Peyer's patch (tissue), 4 donors: ENCODE measurements around the gene SUSD1. TPM values are rescaled to one million over a fixed set of nuclear protein-coding genes. Genes with fewer than 3 reads are reported as not detected.

Source experiments
- DNase-seq, 3 donors: peaks; one replicate each; pipeline ENCODE4 v3.0.0-alpha.2; 2017 to 2019
- H3K27ac ChIP-seq, 4 donors: fragments of 200-600 bp; sonication (generic); one replicate each; pipeline ENCODE4 v1.5.1; 2016 to 2019
- H3K27me3 ChIP-seq, 2 donors: fragments of 200-600 bp; sonication (generic); one replicate each; pipeline ENCODE4 v1.5.1; 2019
- H3K36me3 ChIP-seq, 3 donors: fragments of 200-600 bp; sonication (generic); one replicate each; pipeline ENCODE4 v1.5.1; 2016 to 2019
- H3K4me1 ChIP-seq, 4 donors: fragments of 200-600 bp; sonication (generic); one replicate each; pipeline ENCODE4 v1.5.1; 2016 to 2019
- H3K4me3 ChIP-seq, 4 donors: fragments of 200-600 bp; sonication (generic); 1 replicate in 3 of 4; 2 replicates in 1 of 4; pipeline ENCODE4 v1.5.1; 2016 to 2019; ENCODE audit warnings: mild to moderate bottlenecking in 1 of 4
- H3K9me3 ChIP-seq, 4 donors: fragments of 200-600 bp; sonication (generic); one replicate each; pipeline ENCODE4 v1.5.1; 2016 to 2019; ENCODE audit warnings: mild to moderate bottlenecking in 1 of 4
- POLR2A ChIP-seq, 2 donors: fragments of 450-650 bp; IDR thresholded peaks; one replicate each; pipeline ENCODE4 v1.5.1; 2017; ENCODE audit warnings: antibody characterized with exemption in 2 of 2, mild to moderate bottlenecking in 2 of 2, moderate library complexity in 2 of 2
- total RNA-seq, 4 donors: library from RNA; depleted of rRNA; stranded (reverse); fragments of >200 nt; gene quantifications; one replicate each; pipeline ENCODE4 v1.1.0, GENCODE V29; 2016
- TF ChIP-seq, protein P1 (sequence below), 6 experiments: fragments of 450-650 bp in 4 of 6; fragments of 200-600 bp in 2 of 6; sonication (generic) in 1 of 6; IDR thresholded peaks; one replicate each; pipeline ENCODE4 v1.5.1; 2017 to 2019; ENCODE audit warnings: antibody characterized with exemption in 6 of 6, mild to moderate bottlenecking in 3 of 6, moderate library complexity in 1 of 6

The SUSD1 gene
- total RNA-seq, 4 donors from 2014 or later, result 10.6 to 28.9 (median 21.3) TPM

DNA sequence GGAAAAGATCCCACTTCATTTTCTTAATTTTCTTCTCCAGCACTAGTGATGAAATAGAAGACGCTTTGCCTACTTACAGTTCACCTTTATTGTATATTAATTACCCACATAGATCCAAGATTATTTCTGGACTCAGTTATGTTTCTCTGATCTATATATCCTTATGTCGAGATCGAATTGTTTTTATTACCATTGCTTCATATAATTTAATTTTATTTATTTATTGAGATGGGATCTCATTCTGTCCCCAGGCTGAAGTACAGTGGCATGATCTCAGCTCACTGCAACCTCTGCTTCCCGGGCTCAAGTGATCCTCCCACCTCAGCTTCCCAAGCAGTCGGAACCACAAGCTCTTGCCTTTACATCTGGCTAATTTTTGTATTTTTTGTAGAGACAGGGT is 157.2 kb downstream of the SUSD1 start:
- Histone ChIP-seq H3K4me3 (no peak overlapping the region), H3K27me3 (no peaks in the 10 kb centered on the region), H3K27ac (no peak overlapping the region), H3K36me3 (no peaks in the 10 kb centered on the region), H3K9me3 (no peaks in the 10 kb centered on the region), H3K4me1 (peaks cover 0 to 25% (median 3%) of the 10 kb centered on the region in 4 donors)
- DNase-seq, result no peak
- no peak for TF ChIP-seq POLR2A (IDR thresholded peaks at IDR 0.05)
- TF ChIP-seq, protein P1, sequence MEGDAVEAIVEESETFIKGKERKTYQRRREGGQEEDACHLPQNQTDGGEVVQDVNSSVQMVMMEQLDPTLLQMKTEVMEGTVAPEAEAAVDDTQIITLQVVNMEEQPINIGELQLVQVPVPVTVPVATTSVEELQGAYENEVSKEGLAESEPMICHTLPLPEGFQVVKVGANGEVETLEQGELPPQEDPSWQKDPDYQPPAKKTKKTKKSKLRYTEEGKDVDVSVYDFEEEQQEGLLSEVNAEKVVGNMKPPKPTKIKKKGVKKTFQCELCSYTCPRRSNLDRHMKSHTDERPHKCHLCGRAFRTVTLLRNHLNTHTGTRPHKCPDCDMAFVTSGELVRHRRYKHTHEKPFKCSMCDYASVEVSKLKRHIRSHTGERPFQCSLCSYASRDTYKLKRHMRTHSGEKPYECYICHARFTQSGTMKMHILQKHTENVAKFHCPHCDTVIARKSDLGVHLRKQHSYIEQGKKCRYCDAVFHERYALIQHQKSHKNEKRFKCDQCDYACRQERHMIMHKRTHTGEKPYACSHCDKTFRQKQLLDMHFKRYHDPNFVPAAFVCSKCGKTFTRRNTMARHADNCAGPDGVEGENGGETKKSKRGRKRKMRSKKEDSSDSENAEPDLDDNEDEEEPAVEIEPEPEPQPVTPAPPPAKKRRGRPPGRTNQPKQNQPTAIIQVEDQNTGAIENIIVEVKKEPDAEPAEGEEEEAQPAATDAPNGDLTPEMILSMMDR (IDR thresholded peaks at IDR 0.05), result no peak

DNA sequence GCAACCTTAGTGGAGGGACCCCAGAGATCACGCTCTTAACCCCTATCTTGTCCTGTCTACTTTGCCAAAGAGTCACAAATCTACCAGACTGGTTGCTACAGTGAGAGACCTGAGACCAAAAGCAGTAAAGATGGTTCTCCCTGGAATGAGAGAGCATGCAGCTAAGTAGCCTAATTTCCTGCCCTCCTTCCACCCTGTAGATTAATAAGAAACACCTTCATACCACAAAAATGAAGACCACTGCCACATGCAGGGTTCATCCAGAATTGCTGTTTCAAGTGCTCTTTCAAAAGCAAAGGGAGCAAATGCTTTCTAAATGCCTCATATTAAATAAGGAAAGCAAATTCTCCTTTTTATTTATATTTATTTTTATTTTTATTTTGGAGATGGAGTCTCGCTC is 159.4 kb downstream of the SUSD1 start:
- H3K27ac ChIP-seq, result peak overlapping the region in 1 of 4 donors; percentile 65

DNA sequence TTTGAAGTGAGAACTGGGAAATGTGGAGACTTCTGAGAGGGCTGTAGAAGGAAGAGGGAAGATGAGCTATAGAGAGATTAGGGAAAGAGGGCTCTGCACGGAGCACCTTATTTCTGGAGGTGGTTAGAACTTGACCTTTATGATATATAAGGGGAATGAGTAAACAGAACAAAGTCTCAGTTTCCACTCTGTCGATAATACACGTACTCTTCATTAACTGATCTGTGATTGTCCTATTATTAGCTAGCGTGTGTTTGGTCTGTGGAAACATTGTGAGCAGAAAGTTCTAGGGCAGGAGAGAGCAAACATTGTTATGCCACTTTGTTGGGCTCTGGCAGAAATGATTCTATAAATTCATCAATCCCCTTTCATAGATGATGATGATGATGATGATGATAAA is 159.9 kb downstream of the SUSD1 start:
- H3K36me3 ChIP-seq, result no peaks in the 10 kb centered on the region
- peak overlapping the region in 1 of 4 donors; percentile 65 for H3K27ac ChIP-seq
- H3K4me1 ChIP-seq, result peaks cover 0 to 25% (median 8%) of the 10 kb centered on the region in 4 donors
- no peak overlapping the region for H3K4me3 ChIP-seq
- H3K9me3 ChIP-seq, result no peaks in the 10 kb centered on the region
- TF ChIP-seq, protein P1 (IDR thresholded peaks at IDR 0.05), result no peak
- TF ChIP-seq POLR2A (IDR thresholded peaks at IDR 0.05), result no peak
- DNase-seq, result no peak
- H3K27me3 ChIP-seq, result no peaks in the 10 kb centered on the region

More for the DNA sequence above, 159.4 kb downstream of the SUSD1 start:
- DNase-seq, result no peak
- Histone ChIP-seq H3K36me3 (no peaks in the 10 kb centered on the region), H3K9me3 (no peaks in the 10 kb centered on the region), H3K4me3 (no peak overlapping the region), H3K4me1 (peaks cover 0 to 31% (median 10%) of the 10 kb centered on the region in 4 donors), H3K27me3 (no peaks in the 10 kb centered on the region)
- TF ChIP-seq POLR2A (IDR thresholded peaks at IDR 0.05), result no peak
- TF ChIP-seq, protein P1 (IDR thresholded peaks at IDR 0.05), result no peak

DNA sequence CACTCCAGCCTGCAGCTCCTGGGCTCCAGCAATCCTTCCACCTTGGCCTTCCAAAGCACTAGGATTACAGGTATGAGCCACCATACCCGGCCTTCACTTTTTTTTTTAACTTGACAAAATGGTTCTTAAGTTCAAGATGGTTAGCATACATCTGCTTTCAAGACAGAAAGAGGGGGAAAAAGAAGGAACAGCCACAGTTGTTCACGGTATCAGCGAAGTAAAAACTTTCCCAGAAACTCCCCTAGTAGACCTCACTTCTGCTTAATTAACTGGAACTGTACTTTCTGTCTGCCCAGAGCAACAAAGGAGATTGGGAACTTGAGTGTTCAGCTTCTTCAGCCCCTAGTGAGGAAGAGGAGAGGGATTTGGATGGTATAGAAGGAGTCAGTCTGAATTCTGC is 161.8 kb downstream of the SUSD1 start:
- no peak for DNase-seq
- H3K4me1 ChIP-seq, result peaks cover 0 to 25% (median 8%) of the 10 kb centered on the region in 4 donors
- H3K27ac ChIP-seq, result peak overlapping the region; percentile 29 to 71 (median 50)
- no peak for TF ChIP-seq POLR2A (IDR thresholded peaks at IDR 0.05)
- TF ChIP-seq, protein P1 (IDR thresholded peaks at IDR 0.05), result no peak
- H3K9me3 ChIP-seq, result no peaks in the 10 kb centered on the region
- H3K36me3 ChIP-seq, result no peaks in the 10 kb centered on the region
- no peaks in the 10 kb centered on the region for H3K27me3 ChIP-seq
- no peak overlapping the region for H3K4me3 ChIP-seq

DNA sequence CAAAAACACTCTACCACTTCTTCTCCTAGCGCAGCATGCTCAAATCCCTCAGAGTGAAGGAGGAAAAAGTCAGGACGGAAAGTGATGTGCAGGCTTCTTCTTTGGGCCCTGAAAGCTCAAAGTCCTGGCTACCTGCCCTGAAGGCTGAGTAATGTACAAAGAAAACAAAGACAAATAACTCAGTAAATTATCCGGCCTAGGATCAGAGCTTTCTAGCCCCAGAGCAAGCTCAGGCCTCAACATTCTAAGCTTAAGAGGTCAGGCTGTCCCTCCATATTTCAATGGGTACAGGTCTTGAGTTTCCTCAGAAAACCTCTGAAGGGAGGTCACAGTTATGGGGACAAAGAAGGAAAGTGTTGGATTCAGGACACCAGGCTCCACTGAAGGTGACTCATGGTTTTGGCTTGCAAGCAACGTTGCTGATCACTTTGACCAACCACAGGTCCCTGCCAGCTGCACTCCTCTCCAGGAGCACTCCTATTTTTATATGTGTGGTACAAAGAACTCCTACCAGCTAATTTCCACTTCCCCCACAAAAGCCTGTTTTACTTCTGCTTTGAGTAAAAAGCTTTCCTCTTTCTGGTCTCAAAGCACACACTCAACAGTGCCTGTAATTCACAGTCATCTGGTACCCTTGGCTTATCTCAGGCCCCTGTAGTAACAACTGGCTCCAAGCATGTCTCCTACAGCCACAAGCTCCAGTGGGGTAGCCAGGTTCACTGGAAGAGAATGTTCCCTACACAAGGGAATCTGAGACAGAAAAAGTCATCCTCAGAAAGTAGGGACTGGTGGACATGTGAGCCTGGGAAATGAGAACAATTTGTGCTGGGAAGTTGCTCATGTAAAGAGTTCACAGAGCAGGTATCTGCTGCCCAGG is 162.8 kb downstream of the SUSD1 start:
- H3K4me3 ChIP-seq, result no peak overlapping the region
- H3K4me1 ChIP-seq, result peaks cover 0 to 25% (median 8%) of the 10 kb centered on the region in 4 donors
- TF ChIP-seq, protein P1 (IDR thresholded peaks at IDR 0.05), result no peak
- TF ChIP-seq POLR2A (IDR thresholded peaks at IDR 0.05), result no peak
- no peaks in the 10 kb centered on the region for H3K36me3 ChIP-seq
- H3K27me3 ChIP-seq, result no peaks in the 10 kb centered on the region
- H3K9me3 ChIP-seq, result no peaks in the 10 kb centered on the region
- peak; percentile 58 to 86 (median 65) for DNase-seq
- peak overlapping the region; percentile 29 to 71 (median 70) for H3K27ac ChIP-seq
